ENCODE data around the gene RTN4IP1.

- TF ChIP-seq TAF1 (IDR thresholded peaks at IDR 0.05; ENCODE audit: borderline replicate concordance, low read depth, low read length) (no peak), POLR2A (IDR thresholded peaks at IDR 0.05; ENCODE audit: low read depth, low read length) (no peak), POLR2AphosphoS5 (IDR thresholded peaks at IDR 0.05; ENCODE audit: low read depth, low read length) (no peak)
Observed at GRCh38 chr6:106568530-106568929, 60.8 kb downstream of the RTN4IP1 start.

All from GM12892 (cell line).